ENCODE data around the gene C7orf57.
"Not testable (repeated sequence)": the region's sequence is repeated elsewhere in the genome, so short reads cannot be mapped to it uniquely, and the experiment has no call there.

Gene C7orf57

GRCh38 chr7:48035301-48035966 lies at the start of gene C7orf57:
Gene C7orf57 (plus strand): TSS chr7:48035543. CDS start chr7:48036309, 766 bp downstream.
- TF ChIP-seq GATA1 (IDR thresholded peaks at IDR 0.05; ENCODE audit: low read depth, low read length) (no peak), POLR2A (IDR thresholded peaks at IDR 0.05; ENCODE audit: low read length) (no peak)
- DNase-seq = peak; percentile 59 to 62

GRCh38 chr7:47988496-47989386 lies 46.6 kb upstream of the C7orf57 start:
- TF ChIP-seq GATA1 (IDR thresholded peaks at IDR 0.05; ENCODE audit: low read depth, low read length) (no peak), POLR2A (IDR thresholded peaks at IDR 0.05; ENCODE audit: low read length) (no peak)
- peak in 1 of 2 experiments; percentile 13 for DNase-seq

GRCh38 chr7:47989607-47990400 lies 45.5 kb upstream of the C7orf57 start:
- not testable (repeated sequence) for DNase-seq

- TF ChIP-seq POLR2A (IDR thresholded peaks at IDR 0.05; ENCODE audit: low read length) (no peak), GATA1 (IDR thresholded peaks at IDR 0.05; ENCODE audit: low read depth, low read length) (no peak)
- DNase-seq = no peak
Observed at GRCh38 chr7:47990592-47990991, 44.8 kb upstream of the C7orf57 start.

- no peak for TF ChIP-seq GATA1 (IDR thresholded peaks at IDR 0.05; ENCODE audit: low read depth, low read length)
- no peak for TF ChIP-seq POLR2A (IDR thresholded peaks at IDR 0.05; ENCODE audit: low read length)
- DNase-seq = no peak
Observed at GRCh38 chr7:47991270-47991669, 44.1 kb upstream of the C7orf57 start.

- peak; percentile 82 to 88 for DNase-seq
Observed at GRCh38 chr7:47991741-47992311, 43.5 kb upstream of the C7orf57 start.

GRCh38 chr7:47992446-47992845 lies 42.9 kb upstream of the C7orf57 start:
- no peak for TF ChIP-seq POLR2A (IDR thresholded peaks at IDR 0.05; ENCODE audit: low read length)
- no peak for TF ChIP-seq GATA1 (IDR thresholded peaks at IDR 0.05; ENCODE audit: low read depth, low read length)
- DNase-seq = no peak

More at GRCh38 chr7:47991741-47992311, 43.5 kb upstream of the C7orf57 start:
- TF ChIP-seq GATA1 (IDR thresholded peaks at IDR 0.05; ENCODE audit: low read depth, low read length) (no peak), POLR2A (IDR thresholded peaks at IDR 0.05; ENCODE audit: low read length) (peak; percentile 38)

GRCh38 chr7:47999413-47999812 lies 35.9 kb upstream of the C7orf57 start:
- TF ChIP-seq GATA1 (IDR thresholded peaks at IDR 0.05; ENCODE audit: low read depth, low read length) (no peak), POLR2A (IDR thresholded peaks at IDR 0.05; ENCODE audit: low read length) (no peak)
- no peak for DNase-seq

- not testable (repeated sequence) for DNase-seq
Observed at GRCh38 chr7:48000164-48000563, 35.2 kb upstream of the C7orf57 start.

GRCh38 chr7:48004032-48004431 lies 31.3 kb upstream of the C7orf57 start:
- DNase-seq = no peak
- TF ChIP-seq GATA1 (IDR thresholded peaks at IDR 0.05; ENCODE audit: low read depth, low read length) (no peak), POLR2A (IDR thresholded peaks at IDR 0.05; ENCODE audit: low read length) (no peak)

- DNase-seq = no peak
- TF ChIP-seq POLR2A (IDR thresholded peaks at IDR 0.05; ENCODE audit: low read length) = no peak
- TF ChIP-seq GATA1 (IDR thresholded peaks at IDR 0.05; ENCODE audit: low read depth, low read length) = no peak
Observed at GRCh38 chr7:48004638-48005037, 30.7 kb upstream of the C7orf57 start.

GRCh38 chr7:48006866-48007265 lies 28.5 kb upstream of the C7orf57 start:
- TF ChIP-seq GATA1 (IDR thresholded peaks at IDR 0.05; ENCODE audit: low read depth, low read length) (no peak), POLR2A (IDR thresholded peaks at IDR 0.05; ENCODE audit: low read length) (no peak)
- no peak for DNase-seq

GRCh38 chr7:48009257-48009656 lies 26.1 kb upstream of the C7orf57 start:
- TF ChIP-seq POLR2A (IDR thresholded peaks at IDR 0.05; ENCODE audit: low read length) (no peak), GATA1 (IDR thresholded peaks at IDR 0.05; ENCODE audit: low read depth, low read length) (no peak)
- DNase-seq = no peak

- no peak for DNase-seq
- TF ChIP-seq GATA1 (IDR thresholded peaks at IDR 0.05; ENCODE audit: low read depth, low read length) (no peak), POLR2A (IDR thresholded peaks at IDR 0.05; ENCODE audit: low read length) (no peak)
Observed at GRCh38 chr7:48009954-48010353, 25.4 kb upstream of the C7orf57 start.
